GM06990 (cell line): Measurements from ENCODE around the gene ZNF333.

Experiments used
- DNase-seq: peaks from one replicate; pipeline ENCODE4 v3.0.0-alpha.2; 2011; ENCODE audit not compliant: insufficient read length; ENCODE audit errors: extremely low read depth
- H3K27me3 ChIP-seq: replicated peaks from 2 replicates; pipeline ENCODE4 v1.6.0; 2011; ENCODE audit warnings: low read length; ENCODE audit not compliant: control insufficient read depth, insufficient read depth
- H3K36me3 ChIP-seq: 2 replicates; pipeline ENCODE4 v1.5.1; 2011; ENCODE audit warnings: low read length; ENCODE audit not compliant: control insufficient read depth, insufficient read depth
- H3K4me3 ChIP-seq: replicated peaks from 2 replicates; pipeline ENCODE4 v1.5.1; 2011; ENCODE audit warnings: low read depth, mild to moderate bottlenecking, control low read depth, low read length
- CTCF ChIP-seq: IDR thresholded peaks from 2 replicates; pipeline ENCODE4 v1.5.1; 2011; ENCODE audit warnings: low read length, control low read depth, mild to moderate bottlenecking, inconsistent platforms; ENCODE audit not compliant: insufficient read depth, poor library complexity, severe bottlenecking

ZNF333 gene

GRCh38 chr19:14655726-14656125 lies 34.1 kb upstream of the ZNF333 start:
- H3K4me3 ChIP-seq, result no peak overlapping the region
- no peaks in the 10 kb centered on the region for H3K27me3 ChIP-seq
- H3K36me3 ChIP-seq, result no peaks in the 10 kb centered on the region
- no peak for TF ChIP-seq CTCF
- no peak for DNase-seq

- H3K27me3 ChIP-seq, result no peaks in the 10 kb centered on the region
- no peak overlapping the region for H3K4me3 ChIP-seq
- DNase-seq, result no peak
- H3K36me3 ChIP-seq, result no peaks in the 10 kb centered on the region
- no peak for TF ChIP-seq CTCF
Observed at GRCh38 chr19:14659874-14660489, 29.9 kb upstream of the ZNF333 start.

GRCh38 chr19:14661372-14661924 lies 28.4 kb upstream of the ZNF333 start:
- H3K4me3 ChIP-seq, result no peak overlapping the region
- no peak for DNase-seq
- H3K27me3 ChIP-seq, result no peaks in the 10 kb centered on the region
- no peaks in the 10 kb centered on the region for H3K36me3 ChIP-seq
- TF ChIP-seq CTCF, result no peak

GRCh38 chr19:14669940-14670339 lies 19.9 kb upstream of the ZNF333 start:
- TF ChIP-seq CTCF, result no peak
- no peak for DNase-seq
- Histone ChIP-seq H3K27me3 (no peaks in the 10 kb centered on the region), H3K4me3 (no peak overlapping the region), H3K36me3 (no peaks in the 10 kb centered on the region)

- no peaks in the 10 kb centered on the region for H3K27me3 ChIP-seq
- TF ChIP-seq CTCF, result no peak
- H3K4me3 ChIP-seq, result no peak overlapping the region
- no peak for DNase-seq
- no peaks in the 10 kb centered on the region for H3K36me3 ChIP-seq
Observed at GRCh38 chr19:14670408-14670807, 19.4 kb upstream of the ZNF333 start.
